Left ventricle myocardium inferior (tissue), 1 donor: ENCODE data around the gene ALDOA. TPM values are rescaled to one million over a fixed set of nuclear protein-coding genes. Genes with fewer than 3 reads are reported as not detected.
A peak's percentile ranks its signal among the peaks of the same experiment; 100 is the strongest.

ENCODE experiments used
- DNase-seq: peaks from one replicate; pipeline ENCODE4 v3.0.0-alpha.2; 2020
- H3K27ac ChIP-seq: fragments of 200-600 bp; replicated peaks from 2 replicates; pipeline ENCODE4 v1.8.0; 2021
- H3K27me3 ChIP-seq: fragments of 200-600 bp; 2 replicates; pipeline ENCODE4 v1.8.0; 2021; ENCODE audit warnings: low read depth
- H3K36me3 ChIP-seq: fragments of 200-600 bp; 2 replicates; pipeline ENCODE4 v1.8.0; 2021
- H3K4me1 ChIP-seq: fragments of 200-600 bp; 2 replicates; pipeline ENCODE4 v1.8.0; 2021
- H3K4me3 ChIP-seq: fragments of 200-600 bp; 2 replicates; pipeline ENCODE4 v1.8.0; 2021; ENCODE audit warnings: mild to moderate bottlenecking, moderate library complexity
- H3K9me3 ChIP-seq: fragments of 200-600 bp; replicated peaks from 2 replicates; pipeline ENCODE4 v1.8.0; 2021
- intact Hi-C: fragments of 100-400 bp; cut with micrococcal nuclease; formaldehyde crosslinking; loops from one replicate; pipeline ENCODE4 v1.11.0; 2022
- total RNA-seq: library from RNA; stranded (reverse); fragmentation: NEBNext Ultra II Directional; extraction: Animal tissue kit (Norgen Biotek cat#: 25700); gene quantifications from one replicate; pipeline ENCODE4 v1.2.1, GENCODE V29; 2021
- TF ChIP-seq, protein P1 (sequence below): fragments of 200-600 bp; IDR thresholded peaks from 2 replicates; pipeline ENCODE4 v1.8.0; 2021; ENCODE audit warnings: antibody characterized with exemption, mild to moderate bottlenecking, borderline replicate concordance
- donor health status: DM: no; HTN: yes; CAD: no; lungs with severe emphysema.

Gene ALDOA
- total RNA-seq, 1 donor from 2014 or later = 3,337 TPM

DNA sequence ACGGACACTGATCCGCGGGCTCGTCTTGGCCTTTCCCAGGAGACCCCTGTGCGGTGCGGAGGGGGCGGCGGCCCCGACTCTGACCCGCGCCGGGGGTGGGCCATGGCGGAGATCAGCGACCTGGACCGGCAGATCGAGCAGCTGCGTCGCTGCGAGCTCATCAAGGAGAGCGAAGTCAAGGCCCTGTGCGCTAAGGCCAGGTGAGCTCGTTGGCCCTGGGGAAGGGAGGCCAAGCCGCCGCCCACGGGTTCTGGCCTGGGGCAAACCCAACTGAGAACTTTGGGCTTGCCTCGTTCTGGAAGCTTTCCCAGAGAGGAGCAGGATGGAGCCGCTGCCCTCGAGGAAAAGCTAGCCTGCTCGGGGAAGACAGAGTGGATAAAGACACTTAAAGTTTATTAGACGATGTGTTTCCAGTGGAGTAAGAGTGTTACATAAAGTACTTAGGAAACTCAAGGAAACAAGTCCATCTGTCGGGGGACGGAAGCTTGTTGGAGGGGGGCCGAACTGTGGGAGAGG, 10.8 kb downstream of the ALDOA start:
- H3K9me3 ChIP-seq = no peaks in the 10 kb centered on the region
- intact Hi-C loops = no loop called here
- H3K27me3 ChIP-seq = no peaks in the 10 kb centered on the region
- H3K4me3 ChIP-seq = peak overlapping the region; percentile 100
- TF ChIP-seq, protein P1, sequence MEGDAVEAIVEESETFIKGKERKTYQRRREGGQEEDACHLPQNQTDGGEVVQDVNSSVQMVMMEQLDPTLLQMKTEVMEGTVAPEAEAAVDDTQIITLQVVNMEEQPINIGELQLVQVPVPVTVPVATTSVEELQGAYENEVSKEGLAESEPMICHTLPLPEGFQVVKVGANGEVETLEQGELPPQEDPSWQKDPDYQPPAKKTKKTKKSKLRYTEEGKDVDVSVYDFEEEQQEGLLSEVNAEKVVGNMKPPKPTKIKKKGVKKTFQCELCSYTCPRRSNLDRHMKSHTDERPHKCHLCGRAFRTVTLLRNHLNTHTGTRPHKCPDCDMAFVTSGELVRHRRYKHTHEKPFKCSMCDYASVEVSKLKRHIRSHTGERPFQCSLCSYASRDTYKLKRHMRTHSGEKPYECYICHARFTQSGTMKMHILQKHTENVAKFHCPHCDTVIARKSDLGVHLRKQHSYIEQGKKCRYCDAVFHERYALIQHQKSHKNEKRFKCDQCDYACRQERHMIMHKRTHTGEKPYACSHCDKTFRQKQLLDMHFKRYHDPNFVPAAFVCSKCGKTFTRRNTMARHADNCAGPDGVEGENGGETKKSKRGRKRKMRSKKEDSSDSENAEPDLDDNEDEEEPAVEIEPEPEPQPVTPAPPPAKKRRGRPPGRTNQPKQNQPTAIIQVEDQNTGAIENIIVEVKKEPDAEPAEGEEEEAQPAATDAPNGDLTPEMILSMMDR = no peak
- peak overlapping the region; percentile 98 for H3K27ac ChIP-seq
- H3K36me3 ChIP-seq = peaks cover 69% of the 10 kb centered on the region
- H3K4me1 ChIP-seq = peaks cover 59% of the 10 kb centered on the region
- no peak for DNase-seq

- Histone ChIP-seq H3K4me3 (peak overlapping the region; percentile 100), H3K27ac (no peak overlapping the region), H3K36me3 (peaks cover 69% of the 10 kb centered on the region), H3K4me1 (peaks cover 53% of the 10 kb centered on the region), H3K9me3 (no peaks in the 10 kb centered on the region), H3K27me3 (no peaks in the 10 kb centered on the region)
- TF ChIP-seq, protein P1 = no peak
- intact Hi-C loops = no loop called here
- DNase-seq = no peak
Observed at GRCh38 chr16:30077656-30078055, 12.1 kb downstream of the ALDOA start.

DNA sequence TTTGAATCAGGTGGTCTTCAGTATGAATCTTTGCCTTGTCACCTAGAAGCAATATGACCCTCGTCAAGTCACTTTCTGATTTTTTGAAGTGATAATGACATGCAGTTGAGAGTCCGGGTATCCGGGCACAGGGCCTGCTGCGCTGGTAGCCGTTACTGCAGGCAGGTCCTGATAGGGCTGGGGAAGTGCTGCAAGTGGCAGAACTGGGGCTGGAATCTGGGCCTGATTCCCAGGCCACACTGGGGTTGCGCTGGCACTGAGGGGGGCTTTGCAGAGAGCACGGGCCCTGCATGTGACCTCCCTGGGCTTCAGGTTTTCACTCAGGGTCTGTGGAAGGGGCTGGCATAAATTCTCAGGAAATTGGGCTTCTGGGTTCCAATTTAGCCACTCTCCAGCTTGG, 13.2 kb downstream of the ALDOA start:
- intact Hi-C loops = no loop called here
- no peak for DNase-seq
- no peak overlapping the region for H3K4me3 ChIP-seq
- no peaks in the 10 kb centered on the region for H3K9me3 ChIP-seq
- H3K4me1 ChIP-seq = peaks cover 53% of the 10 kb centered on the region
- H3K27ac ChIP-seq = peak overlapping the region; percentile 29
- TF ChIP-seq, protein P1 = no peak
- no peaks in the 10 kb centered on the region for H3K27me3 ChIP-seq
- H3K36me3 ChIP-seq = peaks cover 69% of the 10 kb centered on the region

DNA sequence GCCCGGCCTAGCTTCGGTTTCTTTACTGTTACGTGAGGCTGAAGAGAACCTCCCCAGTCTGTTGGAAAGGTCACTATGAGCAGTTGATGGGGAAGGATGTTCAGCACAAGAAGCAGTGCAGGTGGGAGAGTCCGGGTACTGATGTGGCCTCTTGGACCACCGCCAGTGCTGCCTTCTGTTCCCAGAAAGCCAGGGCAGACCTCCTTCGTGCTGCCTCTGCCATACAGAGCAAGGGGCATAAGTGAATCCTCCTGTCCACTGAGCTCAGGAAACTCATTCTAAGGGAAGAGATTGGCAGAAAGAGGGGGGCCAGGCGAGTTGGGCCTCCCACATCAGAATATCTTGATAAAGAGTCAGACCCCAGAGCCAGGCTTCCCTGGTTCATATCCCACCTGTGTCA, 13.9 kb downstream of the ALDOA start:
- Histone ChIP-seq H3K27me3 (no peaks in the 10 kb centered on the region), H3K4me3 (no peak overlapping the region), H3K4me1 (peaks cover 54% of the 10 kb centered on the region), H3K27ac (peak overlapping the region; percentile 29), H3K36me3 (peaks cover 71% of the 10 kb centered on the region), H3K9me3 (no peaks in the 10 kb centered on the region)
- intact Hi-C loops = no loop called here
- no peak for DNase-seq
- TF ChIP-seq, protein P1 = no peak

DNA sequence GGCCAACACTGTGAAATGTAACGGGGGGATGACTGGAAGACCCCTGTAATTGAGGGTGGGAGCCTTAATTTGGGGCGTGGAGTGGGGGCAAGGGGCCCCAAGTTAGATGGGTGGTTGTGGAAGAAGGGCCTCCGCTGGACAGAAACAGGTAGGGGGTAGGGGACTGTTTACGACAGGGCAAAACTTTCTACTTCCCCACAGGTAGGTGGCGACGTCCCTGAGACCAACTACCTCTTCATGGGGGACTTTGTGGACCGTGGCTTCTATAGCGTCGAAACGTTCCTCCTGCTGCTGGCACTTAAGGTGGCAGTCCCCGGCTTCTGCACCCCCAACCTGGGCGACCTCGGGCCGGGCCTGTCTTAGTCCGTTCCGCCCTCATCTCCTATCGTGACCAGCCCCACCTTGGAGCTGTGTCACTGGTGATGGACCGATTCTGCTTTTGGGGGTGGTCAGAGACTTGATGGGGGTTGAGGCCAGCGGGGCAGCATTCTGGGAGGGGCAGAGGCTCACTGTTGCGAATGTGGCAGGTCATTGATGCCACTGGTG, 17.1 kb downstream of the ALDOA start:
- peaks cover 80% of the 10 kb centered on the region for H3K36me3 ChIP-seq
- no peak overlapping the region for H3K27ac ChIP-seq
- no peak for DNase-seq
- intact Hi-C loops = no loop called here
- peaks cover 43% of the 10 kb centered on the region for H3K4me1 ChIP-seq
- no peak overlapping the region for H3K4me3 ChIP-seq
- H3K9me3 ChIP-seq = no peaks in the 10 kb centered on the region
- TF ChIP-seq, protein P1 = no peak
- no peaks in the 10 kb centered on the region for H3K27me3 ChIP-seq
